Measurements from ENCODE around the gene ST6GALNAC6.

ST6GALNAC6 gene

DNA sequence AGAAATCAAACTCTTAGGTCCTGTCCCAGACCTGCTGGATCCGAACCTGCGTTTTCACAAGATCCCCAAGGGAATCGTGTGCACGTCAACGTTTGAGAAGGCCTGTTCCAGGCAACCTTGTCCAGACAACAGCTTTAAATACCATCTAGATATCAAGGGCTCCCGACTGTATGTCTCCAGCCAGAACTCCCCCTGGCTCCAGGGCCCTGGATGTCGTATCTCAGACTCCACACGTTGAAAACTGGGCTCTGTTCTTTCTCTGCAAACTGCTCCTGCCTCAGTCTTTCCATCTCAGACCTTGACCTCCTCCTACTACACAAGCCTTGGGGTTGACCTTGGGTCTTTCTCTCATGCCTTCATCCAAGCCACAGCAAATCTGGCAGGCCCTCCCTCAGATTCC lies 39.1 kb downstream of the ST6GALNAC6 start:
- DNase-seq (ENCODE audit: low read depth) = no peak
- TF ChIP-seq POLR2A (IDR thresholded peaks at IDR 0.05; ENCODE audit: extremely low read depth, insufficient read length) (no peak), MYC (IDR thresholded peaks at IDR 0.05; ENCODE audit: low read depth, low read length) (no peak)
- TF ChIP-seq, protein P1, sequence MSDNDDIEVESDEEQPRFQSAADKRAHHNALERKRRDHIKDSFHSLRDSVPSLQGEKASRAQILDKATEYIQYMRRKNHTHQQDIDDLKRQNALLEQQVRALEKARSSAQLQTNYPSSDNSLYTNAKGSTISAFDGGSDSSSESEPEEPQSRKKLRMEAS (IDR thresholded peaks at IDR 0.05; ENCODE audit: low read depth, low read length) = no peak
- TF ChIP-seq, protein P2, sequence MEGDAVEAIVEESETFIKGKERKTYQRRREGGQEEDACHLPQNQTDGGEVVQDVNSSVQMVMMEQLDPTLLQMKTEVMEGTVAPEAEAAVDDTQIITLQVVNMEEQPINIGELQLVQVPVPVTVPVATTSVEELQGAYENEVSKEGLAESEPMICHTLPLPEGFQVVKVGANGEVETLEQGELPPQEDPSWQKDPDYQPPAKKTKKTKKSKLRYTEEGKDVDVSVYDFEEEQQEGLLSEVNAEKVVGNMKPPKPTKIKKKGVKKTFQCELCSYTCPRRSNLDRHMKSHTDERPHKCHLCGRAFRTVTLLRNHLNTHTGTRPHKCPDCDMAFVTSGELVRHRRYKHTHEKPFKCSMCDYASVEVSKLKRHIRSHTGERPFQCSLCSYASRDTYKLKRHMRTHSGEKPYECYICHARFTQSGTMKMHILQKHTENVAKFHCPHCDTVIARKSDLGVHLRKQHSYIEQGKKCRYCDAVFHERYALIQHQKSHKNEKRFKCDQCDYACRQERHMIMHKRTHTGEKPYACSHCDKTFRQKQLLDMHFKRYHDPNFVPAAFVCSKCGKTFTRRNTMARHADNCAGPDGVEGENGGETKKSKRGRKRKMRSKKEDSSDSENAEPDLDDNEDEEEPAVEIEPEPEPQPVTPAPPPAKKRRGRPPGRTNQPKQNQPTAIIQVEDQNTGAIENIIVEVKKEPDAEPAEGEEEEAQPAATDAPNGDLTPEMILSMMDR (IDR thresholded peaks at IDR 0.05; ENCODE audit: low read depth, low read length) = no peak
- no peak overlapping the region for H3K4me3 ChIP-seq (ENCODE audit: low read depth, low read length)

DNA sequence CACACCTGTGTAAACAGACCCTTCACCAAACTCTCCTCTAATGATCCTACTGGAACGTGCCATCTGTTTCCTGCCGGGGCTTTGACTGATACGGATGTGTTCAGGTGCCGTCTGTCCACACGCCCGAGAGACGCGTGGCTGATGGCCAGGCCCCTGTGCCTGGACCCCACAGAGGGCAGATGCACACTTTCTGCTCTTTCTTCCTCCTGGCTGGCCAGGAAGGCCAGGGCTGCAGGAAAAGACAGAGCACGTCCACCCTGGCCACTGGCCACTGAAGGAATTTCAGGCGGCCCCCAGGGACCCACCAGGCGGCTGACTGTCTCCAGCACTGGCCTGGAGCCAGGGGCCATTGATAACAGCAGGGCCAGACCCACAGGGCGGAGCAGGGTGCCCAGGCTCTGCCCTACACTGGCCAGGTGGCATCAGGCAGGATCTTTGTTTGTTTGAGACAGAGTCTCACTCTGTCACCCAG lies 41.3 kb downstream of the ST6GALNAC6 start:
- H3K4me3 ChIP-seq (ENCODE audit: low read depth, low read length) = no peak overlapping the region
- DNase-seq (ENCODE audit: low read depth) = no peak
- no peak for TF ChIP-seq MYC (IDR thresholded peaks at IDR 0.05; ENCODE audit: low read depth, low read length)
- no peak for TF ChIP-seq POLR2A (IDR thresholded peaks at IDR 0.05; ENCODE audit: extremely low read depth, insufficient read length)
- TF ChIP-seq, protein P1 (IDR thresholded peaks at IDR 0.05; ENCODE audit: low read depth, low read length) = no peak
- TF ChIP-seq, protein P2 (IDR thresholded peaks at IDR 0.05; ENCODE audit: low read depth, low read length) = no peak

DNA sequence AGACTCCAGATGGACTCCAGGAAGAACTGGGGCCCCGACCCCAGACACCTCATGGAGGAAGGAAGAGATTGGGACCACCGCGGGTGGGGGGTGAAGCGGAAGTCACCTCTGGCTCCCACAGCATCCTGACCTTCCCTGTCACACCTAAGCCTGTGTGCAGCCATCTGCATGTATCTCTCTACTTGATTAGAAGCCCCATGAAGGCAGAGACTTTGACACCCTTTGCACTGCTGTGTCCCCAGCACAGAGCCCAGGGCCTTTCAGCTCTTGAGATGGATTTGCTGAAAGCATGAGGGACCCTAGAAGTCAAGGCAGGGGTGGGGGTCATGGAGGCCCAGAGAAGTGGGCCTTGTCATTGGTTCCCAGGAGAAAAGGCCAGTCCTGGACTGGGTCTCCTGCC lies 42.1 kb downstream of the ST6GALNAC6 start:
- no peak overlapping the region for H3K4me3 ChIP-seq (ENCODE audit: low read depth, low read length)
- no peak for DNase-seq (ENCODE audit: low read depth)
- no peak for TF ChIP-seq POLR2A (IDR thresholded peaks at IDR 0.05; ENCODE audit: extremely low read depth, insufficient read length)
- TF ChIP-seq MYC (IDR thresholded peaks at IDR 0.05; ENCODE audit: low read depth, low read length) = no peak
- TF ChIP-seq, protein P1 (IDR thresholded peaks at IDR 0.05; ENCODE audit: low read depth, low read length) = no peak
- TF ChIP-seq, protein P2 (IDR thresholded peaks at IDR 0.05; ENCODE audit: low read depth, low read length) = no peak

DNA sequence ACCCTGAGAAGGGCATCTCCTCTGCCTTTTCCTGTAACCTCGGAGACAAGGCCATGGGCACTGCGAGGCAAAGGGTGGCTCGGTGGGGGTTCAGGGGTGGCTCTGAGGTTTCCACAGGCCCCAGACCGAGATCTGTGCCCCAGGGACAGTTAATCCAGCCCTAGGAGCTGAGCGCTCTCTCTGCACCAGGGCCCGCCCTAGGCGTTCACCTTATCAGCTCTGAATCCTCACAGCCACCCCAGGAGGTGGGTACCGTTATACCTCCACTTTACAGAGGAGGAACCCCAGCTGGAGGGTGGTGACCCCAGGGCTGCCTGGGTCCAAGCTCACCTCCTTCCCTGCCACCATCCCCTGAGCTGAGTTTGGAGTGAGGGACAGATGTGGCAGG lies 42.7 kb downstream of the ST6GALNAC6 start:
- TF ChIP-seq, protein P2 (IDR thresholded peaks at IDR 0.05; ENCODE audit: low read depth, low read length) = no peak
- TF ChIP-seq, protein P1 (IDR thresholded peaks at IDR 0.05; ENCODE audit: low read depth, low read length) = no peak
- TF ChIP-seq MYC (IDR thresholded peaks at IDR 0.05; ENCODE audit: low read depth, low read length) (no peak), POLR2A (IDR thresholded peaks at IDR 0.05; ENCODE audit: extremely low read depth, insufficient read length) (no peak)
- no peak for DNase-seq (ENCODE audit: low read depth)
- no peak overlapping the region for H3K4me3 ChIP-seq (ENCODE audit: low read depth, low read length)

DNA sequence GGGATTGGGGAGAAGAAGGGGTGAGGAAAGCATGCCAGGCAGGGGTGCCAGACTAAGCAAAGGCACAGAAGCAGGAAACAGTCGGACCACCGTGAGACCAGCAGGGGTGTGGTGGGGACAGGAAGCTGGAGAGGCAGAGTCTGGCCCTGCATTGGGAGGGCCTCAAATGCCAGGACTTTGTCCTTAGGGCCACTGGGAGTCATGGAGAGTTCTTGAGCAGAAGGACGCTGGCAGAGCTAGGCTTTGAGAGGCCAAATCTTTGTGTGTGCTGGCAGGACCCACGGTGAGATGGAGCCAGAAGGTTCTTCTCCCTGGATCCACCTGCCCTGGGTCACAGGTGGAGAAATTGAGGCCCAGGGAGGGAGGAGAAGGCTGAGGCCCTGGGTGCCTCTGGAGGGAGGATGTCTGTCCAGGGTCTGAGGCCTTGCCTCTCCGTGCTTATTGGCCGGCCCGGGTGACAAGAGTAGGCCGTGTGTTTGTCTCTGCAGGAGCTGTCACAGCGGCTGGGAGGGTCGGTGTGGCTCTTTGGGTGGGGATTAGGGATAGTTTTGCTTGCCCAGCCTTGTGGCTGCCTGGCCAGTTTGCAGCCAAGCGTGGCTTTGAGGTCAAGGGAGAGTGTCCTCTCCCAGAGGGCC lies 43.2 kb downstream of the ST6GALNAC6 start:
- DNase-seq (ENCODE audit: low read depth) = no peak
- TF ChIP-seq, protein P1 (IDR thresholded peaks at IDR 0.05; ENCODE audit: low read depth, low read length) = no peak
- TF ChIP-seq MYC (IDR thresholded peaks at IDR 0.05; ENCODE audit: low read depth, low read length) = no peak
- no peak overlapping the region for H3K4me3 ChIP-seq (ENCODE audit: low read depth, low read length)

DNA sequence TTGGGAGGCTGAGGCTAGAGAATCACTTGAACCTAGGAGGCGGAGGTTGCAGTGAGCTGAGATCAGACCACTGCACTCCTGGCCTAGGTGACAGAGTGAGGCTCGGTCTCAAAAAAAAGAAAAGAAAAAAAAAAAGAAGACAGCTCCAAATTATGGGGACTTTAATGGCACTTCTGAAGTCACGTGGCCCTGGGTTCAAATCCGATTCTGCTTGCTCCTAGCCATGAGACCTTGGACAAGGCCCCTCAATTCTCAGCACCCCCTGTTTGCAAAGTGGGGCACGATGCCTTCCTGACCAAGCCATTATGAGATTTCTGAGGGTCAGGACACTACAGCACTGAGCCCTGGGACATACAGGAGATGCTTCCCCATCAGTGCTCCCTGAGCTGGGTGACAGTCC lies 43.9 kb downstream of the ST6GALNAC6 start:
- H3K4me3 ChIP-seq (ENCODE audit: low read depth, low read length) = no peak overlapping the region
- no peak for DNase-seq (ENCODE audit: low read depth)
- TF ChIP-seq, protein P1 (IDR thresholded peaks at IDR 0.05; ENCODE audit: low read depth, low read length) = no peak
- TF ChIP-seq, protein P2 (IDR thresholded peaks at IDR 0.05; ENCODE audit: low read depth, low read length) = no peak
- TF ChIP-seq POLR2A (IDR thresholded peaks at IDR 0.05; ENCODE audit: extremely low read depth, insufficient read length) = no peak
- no peak for TF ChIP-seq MYC (IDR thresholded peaks at IDR 0.05; ENCODE audit: low read depth, low read length)
